GM21576 (cell line): ENCODE data around the gene ATCAY.

Experiments used
- ATAC-seq: cut with Tn5 transposase; IDR thresholded peaks from one replicate; pipeline ENCODE4 v1.9.1; 2021; ENCODE audit warnings: mild to moderate bottlenecking, moderate library complexity; ENCODE audit not compliant: unreplicated experiment

The ATCAY gene

GRCh38 chr19:3880471-3881271, at the start of gene ATCAY:
TSS of gene ATCAY (plus strand) at chr19:3880685. CDS start at chr19:3885768, 5,083 bp downstream.
- ATAC-seq, result no peak

GRCh38 chr19:3831601-3832000, 48.9 kb upstream of the ATCAY start:
- no peak for ATAC-seq

GRCh38 chr19:3832001-3832400, 48.5 kb upstream of the ATCAY start:
- no peak for ATAC-seq

- no peak for ATAC-seq
Observed at GRCh38 chr19:3833578-3834348, 46.7 kb upstream of the ATCAY start.

GRCh38 chr19:3834349-3835054, 46.0 kb upstream of the ATCAY start:
- no peak for ATAC-seq

- ATAC-seq, result no peak
Observed at GRCh38 chr19:3835055-3835435, 45.4 kb upstream of the ATCAY start.

GRCh38 chr19:3836887-3837286, 43.6 kb upstream of the ATCAY start:
- ATAC-seq, result no peak

- no peak for ATAC-seq
Observed at GRCh38 chr19:3837332-3837731, 43.2 kb upstream of the ATCAY start.

GRCh38 chr19:3837922-3838321, 42.6 kb upstream of the ATCAY start:
- no peak for ATAC-seq

- no peak for ATAC-seq
Observed at GRCh38 chr19:3838661-3839060, 41.8 kb upstream of the ATCAY start.

GRCh38 chr19:3839941-3840340, 40.5 kb upstream of the ATCAY start:
- no peak for ATAC-seq

- no peak for ATAC-seq
Observed at GRCh38 chr19:3840804-3841203, 39.7 kb upstream of the ATCAY start.

GRCh38 chr19:3842948-3843347, 37.5 kb upstream of the ATCAY start:
- ATAC-seq, result no peak

- ATAC-seq, result no peak
Observed at GRCh38 chr19:3844596-3844995, 35.9 kb upstream of the ATCAY start.

GRCh38 chr19:3849092-3849491, 31.4 kb upstream of the ATCAY start:
- no peak for ATAC-seq

GRCh38 chr19:3849787-3850186, 30.7 kb upstream of the ATCAY start:
- ATAC-seq, result no peak

GRCh38 chr19:3850320-3850972, 30.0 kb upstream of the ATCAY start:
- no peak for ATAC-seq

- no peak for ATAC-seq
Observed at GRCh38 chr19:3851254-3852176, 29.0 kb upstream of the ATCAY start.

- ATAC-seq, result no peak
Observed at GRCh38 chr19:3852177-3852511, 28.3 kb upstream of the ATCAY start.

GRCh38 chr19:3852614-3853254, 27.8 kb upstream of the ATCAY start:
- no peak for ATAC-seq
